IPS DF 4.7 (cell line): ENCODE data around the gene ANKRD53.
"Not testable (repeated sequence)": the region's sequence is repeated elsewhere in the genome, so short reads cannot be mapped to it uniquely, and the experiment has no call there.

Source experiments
- DNase-seq: peaks from one replicate; pipeline ENCODE4 v3.0.0-alpha.2; 2013; ENCODE audit warnings: low spot score; ENCODE audit errors: extremely low read depth

Gene ANKRD53

GRCh38 chr2:70988726-70989648 lies 10.6 kb downstream of the ANKRD53 start:
- no peak for DNase-seq

GRCh38 chr2:70990216-70990615 lies 11.8 kb downstream of the ANKRD53 start:
- no peak for DNase-seq

GRCh38 chr2:70991142-70991541 lies 12.7 kb downstream of the ANKRD53 start:
- no peak for DNase-seq

- DNase-seq, result no peak
Observed at GRCh38 chr2:70991742-70992141, 13.3 kb downstream of the ANKRD53 start.

GRCh38 chr2:70992945-70993853 lies 14.8 kb downstream of the ANKRD53 start:
- DNase-seq, result no peak

- DNase-seq, result no peak
Observed at GRCh38 chr2:70994009-70994698, 15.7 kb downstream of the ANKRD53 start.

- no peak for DNase-seq
Observed at GRCh38 chr2:70994699-70995425, 16.4 kb downstream of the ANKRD53 start, which contains the start of gene TEX261. TEX261 (minus strand) TSS chr2:70994873; CDS start chr2:70994757, 116 bp downstream.

- DNase-seq, result no peak
Observed at GRCh38 chr2:70995426-70995729, 16.9 kb downstream of the ANKRD53 start.

GRCh38 chr2:70998885-70999284 lies 20.5 kb downstream of the ANKRD53 start:
- DNase-seq, result not testable (repeated sequence)

GRCh38 chr2:70999362-70999761 lies 20.9 kb downstream of the ANKRD53 start:
- DNase-seq, result no peak

- DNase-seq, result not testable (repeated sequence)
Observed at GRCh38 chr2:70999931-71000330, 21.5 kb downstream of the ANKRD53 start.

GRCh38 chr2:71000780-71001591 lies 22.6 kb downstream of the ANKRD53 start:
- DNase-seq, result no peak

GRCh38 chr2:71001592-71001927 lies 23.1 kb downstream of the ANKRD53 start:
- no peak for DNase-seq

- no peak for DNase-seq
Observed at GRCh38 chr2:71001981-71002570, 23.6 kb downstream of the ANKRD53 start.

- no peak for DNase-seq
Observed at GRCh38 chr2:71003396-71003795, 25.0 kb downstream of the ANKRD53 start.

- no peak for DNase-seq
Observed at GRCh38 chr2:71003966-71004755, 25.7 kb downstream of the ANKRD53 start.

GRCh38 chr2:71004857-71005256 lies 26.4 kb downstream of the ANKRD53 start:
- DNase-seq, result no peak

- no peak for DNase-seq
Observed at GRCh38 chr2:71005271-71006202, 27.1 kb downstream of the ANKRD53 start.
